NCI-H2196 (cell line): Measurements from ENCODE around the gene JMY.
"Not testable (repeated sequence)": the region's sequence is repeated elsewhere in the genome, so short reads cannot be mapped to it uniquely, and the experiment has no call there.

Experiments used
- DNase-seq: peaks from one replicate; lab custom pipeline; 2025; ENCODE audit not compliant: unreplicated experiment; lab: John Stamatoyannopoulos, UW

JMY gene

DNA sequence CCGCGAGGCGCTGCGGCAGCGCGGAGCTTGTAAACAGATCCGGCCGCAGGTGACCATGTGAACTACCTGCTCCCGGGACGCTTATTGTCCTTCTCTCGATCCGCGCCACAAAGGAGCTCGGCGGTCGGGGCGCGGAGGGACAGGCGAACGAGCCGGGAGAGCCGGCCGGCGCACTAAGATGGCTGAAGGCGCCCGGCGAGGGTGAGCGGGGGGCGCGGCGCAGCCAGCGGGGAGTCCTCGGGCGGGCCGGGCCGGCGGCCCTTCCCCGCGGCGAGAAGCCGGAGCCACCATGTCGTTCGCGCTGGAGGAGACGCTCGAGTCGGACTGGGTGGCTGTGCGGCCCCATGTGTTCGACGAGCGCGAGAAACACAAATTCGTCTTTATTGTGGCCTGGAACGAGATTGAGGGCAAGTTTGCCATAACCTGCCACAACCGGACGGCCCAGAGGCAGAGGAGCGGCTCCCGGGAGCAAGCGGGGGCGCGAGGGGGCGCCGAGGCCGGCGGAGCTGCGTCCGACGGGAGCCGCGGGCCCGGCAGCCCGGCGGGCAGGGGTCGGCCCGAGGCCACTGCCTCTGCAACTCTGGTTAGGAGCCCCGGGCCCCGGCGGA lies 535 bp downstream of the JMY start:
- DNase-seq: no peak

DNA sequence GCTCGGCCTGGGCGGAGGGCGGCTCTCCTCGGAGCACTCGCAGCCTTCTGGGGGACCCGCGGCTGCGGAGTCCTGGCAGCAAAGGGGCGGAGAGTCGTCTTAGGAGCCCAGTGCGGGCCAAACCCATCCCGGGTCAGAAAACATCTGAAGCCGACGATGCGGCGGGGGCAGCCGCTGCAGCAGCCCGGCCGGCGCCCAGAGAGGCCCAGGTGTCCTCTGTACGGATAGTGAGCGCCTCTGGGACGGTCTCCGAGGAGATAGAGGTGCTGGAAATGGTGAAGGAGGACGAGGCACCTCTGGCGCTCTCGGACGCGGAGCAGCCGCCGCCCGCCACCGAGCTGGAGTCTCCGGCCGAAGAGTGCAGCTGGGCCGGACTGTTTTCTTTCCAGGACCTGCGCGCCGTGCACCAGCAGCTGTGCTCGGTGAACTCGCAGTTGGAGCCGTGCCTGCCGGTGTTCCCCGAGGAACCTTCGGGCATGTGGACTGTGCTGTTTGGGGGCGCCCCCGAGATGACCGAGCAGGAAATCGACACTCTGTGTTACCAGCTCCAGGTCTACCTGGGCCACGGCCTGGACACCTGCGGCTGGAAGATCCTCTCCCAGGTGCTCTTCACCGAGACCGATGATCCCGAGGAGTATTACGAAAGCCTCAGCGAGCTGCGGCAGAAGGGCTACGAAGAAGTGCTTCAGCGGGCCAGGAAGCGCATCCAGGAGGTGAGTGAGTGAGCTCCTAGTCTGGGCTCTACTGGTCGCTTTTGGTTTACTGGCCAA lies 1.2 kb downstream of the JMY start:
- DNase-seq: no peak

DNA sequence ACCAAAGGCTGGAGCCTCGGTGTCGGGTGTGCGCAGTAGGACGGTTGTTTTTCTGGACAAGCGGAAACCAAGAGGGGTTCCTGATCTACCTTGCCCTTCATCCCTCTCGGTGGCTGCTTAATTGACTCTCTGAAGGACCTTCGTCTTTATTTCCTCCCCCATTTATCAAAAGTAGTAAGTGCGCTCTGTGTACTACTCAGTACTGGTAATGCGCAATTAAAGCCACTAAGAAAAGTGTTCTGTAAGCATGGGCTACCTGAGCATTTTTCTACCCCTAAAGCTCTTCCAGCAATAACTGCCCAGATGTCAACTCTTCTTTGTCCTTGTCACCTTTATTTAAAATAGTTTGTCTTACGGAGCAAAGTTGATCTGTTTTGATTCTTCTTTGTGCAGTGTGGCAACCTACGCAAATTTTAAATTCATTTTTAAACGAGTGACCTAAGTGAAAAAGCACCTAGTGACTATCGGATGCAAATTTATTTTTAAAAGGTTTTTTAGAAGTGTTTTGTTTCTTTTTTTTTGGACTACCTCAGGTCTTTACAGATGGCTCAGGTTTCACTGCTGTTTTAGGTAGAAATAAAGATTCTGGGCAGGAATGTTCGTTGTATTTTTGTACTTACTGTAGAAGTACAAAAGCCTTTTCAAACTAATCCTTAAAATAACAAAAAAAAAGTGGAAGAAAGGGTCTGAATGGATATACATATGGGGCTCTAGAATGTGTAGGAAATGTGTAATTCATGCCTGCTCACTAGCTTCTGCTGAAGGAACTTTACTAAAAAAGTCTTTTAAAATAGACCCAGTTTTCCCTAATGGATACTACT lies 2.0 kb downstream of the JMY start:
- no peak for DNase-seq

DNA sequence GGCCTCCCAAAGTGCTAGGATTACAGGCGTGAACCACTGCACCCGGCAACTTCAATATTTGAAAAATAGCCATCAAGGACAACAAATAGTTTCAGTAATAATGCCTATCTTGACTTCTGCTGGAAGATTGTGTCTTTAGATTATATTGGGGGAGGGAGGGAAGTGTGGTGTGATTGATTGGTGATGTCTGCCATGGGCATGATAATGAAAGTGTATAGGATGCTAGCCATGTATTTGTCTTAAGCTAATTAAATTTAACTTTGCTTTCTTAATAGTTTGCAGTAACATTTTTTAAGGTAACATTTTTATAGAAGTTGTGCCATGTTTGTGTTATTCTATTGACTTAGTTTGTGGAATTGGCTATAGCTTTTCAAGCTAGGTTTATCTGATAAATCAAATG lies 4.6 kb downstream of the JMY start:
- no peak for DNase-seq

DNA sequence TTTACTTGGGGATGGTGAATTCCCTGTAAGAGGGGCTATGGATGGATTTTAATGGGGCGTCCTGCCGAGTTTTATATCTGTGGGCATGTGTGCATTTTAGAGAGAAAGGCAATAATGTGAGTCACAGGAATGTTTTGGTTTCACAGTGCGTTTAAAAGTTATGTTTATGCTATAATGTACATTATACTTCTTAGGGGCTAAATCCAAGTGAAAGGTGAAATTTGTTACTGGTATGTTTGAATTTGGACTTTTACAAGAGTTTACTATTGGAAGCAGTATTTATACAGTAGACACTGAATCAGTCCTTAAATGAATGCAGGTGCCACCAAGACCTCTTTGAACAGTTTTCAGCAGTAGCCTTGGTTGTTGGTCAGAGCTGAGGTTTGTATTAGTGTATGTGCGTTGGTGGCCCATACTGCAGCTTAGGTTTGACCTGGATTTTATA lies 5.6 kb downstream of the JMY start:
- DNase-seq: no peak

DNA sequence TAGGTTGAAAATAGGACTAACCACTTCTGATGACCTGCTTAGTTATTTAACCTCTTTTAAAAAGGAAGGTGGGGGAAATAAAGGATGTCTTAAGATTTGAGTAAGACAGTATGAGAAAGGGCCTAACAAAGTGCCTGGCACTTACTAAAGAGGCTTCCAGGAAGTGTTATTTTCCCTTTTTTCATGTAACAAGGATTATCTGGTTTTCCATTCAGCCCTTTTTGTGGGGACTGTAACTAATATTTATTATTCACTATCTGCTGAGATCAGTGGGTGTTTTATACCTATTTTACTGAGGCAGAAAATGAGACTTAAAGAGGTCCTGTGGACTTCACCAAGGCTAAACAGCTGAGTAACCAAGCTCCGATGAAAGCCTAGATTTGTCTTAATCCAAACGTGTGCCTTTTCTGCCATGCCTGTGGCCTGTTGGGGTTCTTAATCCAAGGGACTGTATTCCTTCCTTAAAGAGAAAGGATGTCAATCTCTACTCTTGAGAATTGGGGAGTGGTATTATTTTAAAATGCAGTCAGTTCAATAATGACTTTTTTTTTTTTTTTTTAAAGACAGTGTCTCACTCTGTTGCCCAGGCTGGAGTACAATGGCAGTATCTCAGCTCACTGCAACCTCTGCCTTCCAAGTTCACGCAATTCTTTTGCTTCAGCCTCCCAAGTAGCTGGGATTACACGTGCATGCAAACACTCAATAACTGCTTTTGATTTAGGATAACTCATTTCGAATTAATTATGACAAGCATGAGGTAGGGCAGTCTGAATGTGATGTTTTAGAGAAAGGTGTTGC lies 6.5 kb downstream of the JMY start:
- DNase-seq: no peak

DNA sequence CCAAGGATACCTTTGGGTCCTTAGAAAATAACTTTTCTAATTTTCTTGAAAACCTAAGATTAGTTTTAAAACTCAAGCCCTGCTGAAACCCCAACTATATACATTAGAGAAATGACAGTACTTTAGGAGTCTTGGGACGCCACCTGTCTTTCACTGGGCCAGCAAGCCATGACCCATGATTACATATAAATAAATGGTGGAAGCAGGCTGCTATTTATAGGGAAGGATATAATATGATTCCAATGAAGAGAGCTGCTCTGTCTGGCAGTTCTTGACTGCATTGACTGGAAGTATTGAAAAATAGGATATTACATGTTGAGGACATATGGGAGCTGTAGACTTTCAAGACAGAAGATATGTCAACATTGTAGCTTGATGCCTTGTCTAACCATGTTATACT lies 7.3 kb downstream of the JMY start:
- DNase-seq: no peak

DNA sequence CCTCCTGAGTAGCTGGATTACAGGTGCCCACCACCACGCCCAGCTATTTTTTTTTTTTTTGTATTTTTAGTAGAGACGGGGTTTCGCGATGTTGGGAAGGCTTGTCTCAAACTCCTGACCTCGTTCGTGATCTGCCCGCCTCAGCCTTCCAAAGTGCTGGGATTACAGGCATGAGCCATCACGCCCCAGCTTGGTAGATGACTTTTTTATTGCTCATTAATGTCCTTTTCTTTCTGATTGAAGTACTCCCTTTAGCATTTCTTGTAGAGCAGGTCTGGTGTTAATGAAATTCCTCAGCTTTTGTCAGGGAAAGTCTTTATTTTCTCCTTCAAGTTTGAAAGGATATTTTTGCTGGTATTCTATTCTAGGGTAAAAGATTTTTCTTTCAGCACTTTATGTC lies 18.1 kb downstream of the JMY start:
- not testable (repeated sequence) for DNase-seq

DNA sequence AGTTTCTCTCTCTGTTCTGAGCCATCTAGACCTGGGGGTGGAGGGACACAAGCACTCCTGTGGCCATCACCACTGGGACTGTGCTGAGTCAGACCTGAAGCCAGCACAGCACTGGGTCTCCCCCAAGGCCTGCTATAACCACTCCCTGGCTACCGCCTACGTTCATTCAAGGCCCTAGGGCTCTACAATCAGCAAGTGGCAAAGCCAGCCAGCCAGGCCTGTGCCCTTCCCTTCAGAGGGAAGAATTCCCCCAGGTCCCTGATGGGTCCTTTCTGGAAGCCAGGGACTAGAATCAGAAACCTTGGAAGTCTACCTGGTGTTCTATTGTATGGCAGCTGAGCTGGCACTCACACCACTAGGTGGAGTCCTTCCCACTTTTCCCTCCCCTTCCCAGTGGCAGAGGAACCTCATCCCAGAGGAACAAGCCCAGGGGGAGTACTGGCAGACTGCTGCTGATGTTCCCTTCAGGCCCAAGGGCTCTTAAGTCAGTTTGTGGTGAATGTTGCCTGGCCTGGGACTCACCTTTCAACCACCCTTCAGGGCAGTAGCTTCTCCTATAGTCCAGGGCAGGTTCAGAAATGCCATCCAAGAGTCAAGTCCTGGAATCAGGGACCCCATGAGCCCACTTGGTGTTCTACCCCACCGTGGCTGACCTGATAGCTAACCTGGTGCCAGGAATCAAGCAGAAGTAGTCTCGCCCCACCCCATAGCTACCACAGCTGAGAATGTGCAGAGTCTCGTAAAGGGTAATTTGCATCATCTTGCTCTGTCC lies 20.0 kb downstream of the JMY start:
- no peak for DNase-seq

DNA sequence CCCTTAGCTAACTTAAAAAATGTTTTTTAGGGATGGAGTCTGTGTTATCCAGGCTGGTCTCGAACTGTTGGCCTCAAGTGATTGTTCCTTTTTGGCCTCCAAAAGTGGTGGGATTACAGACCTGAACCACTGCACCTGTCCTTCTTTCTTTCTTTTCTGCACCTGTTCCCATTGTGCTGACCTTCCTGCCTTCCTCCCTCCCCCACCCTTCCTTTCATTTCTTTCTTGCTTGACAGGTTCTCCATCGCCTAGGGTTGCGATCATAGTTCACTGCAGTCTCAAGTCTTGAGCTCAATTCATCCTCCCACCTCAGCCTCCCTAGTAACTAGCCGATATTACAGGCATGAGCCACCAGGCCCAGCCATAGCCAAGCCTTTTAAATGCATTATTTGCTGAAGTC lies 20.6 kb downstream of the JMY start:
- DNase-seq: no peak

DNA sequence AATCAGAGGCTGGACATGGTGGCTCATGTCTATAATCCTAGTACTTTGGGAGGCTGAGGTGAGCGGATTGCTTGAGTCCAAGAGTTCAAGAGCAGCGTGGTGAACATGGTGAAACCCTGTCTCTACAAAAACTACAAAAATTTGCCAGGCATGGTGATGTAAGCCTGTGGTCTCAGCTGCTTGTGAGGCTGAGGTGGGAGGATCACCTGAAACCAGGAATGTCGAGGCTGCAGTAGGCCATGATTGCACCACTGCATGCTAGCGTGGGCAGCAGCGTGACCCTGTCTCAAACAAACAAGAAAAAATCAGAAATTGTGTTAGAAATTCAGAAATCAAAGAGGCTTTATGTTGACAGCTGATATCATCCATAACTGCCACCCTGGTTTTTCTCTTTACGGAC lies 21.4 kb downstream of the JMY start:
- DNase-seq: no peak

DNA sequence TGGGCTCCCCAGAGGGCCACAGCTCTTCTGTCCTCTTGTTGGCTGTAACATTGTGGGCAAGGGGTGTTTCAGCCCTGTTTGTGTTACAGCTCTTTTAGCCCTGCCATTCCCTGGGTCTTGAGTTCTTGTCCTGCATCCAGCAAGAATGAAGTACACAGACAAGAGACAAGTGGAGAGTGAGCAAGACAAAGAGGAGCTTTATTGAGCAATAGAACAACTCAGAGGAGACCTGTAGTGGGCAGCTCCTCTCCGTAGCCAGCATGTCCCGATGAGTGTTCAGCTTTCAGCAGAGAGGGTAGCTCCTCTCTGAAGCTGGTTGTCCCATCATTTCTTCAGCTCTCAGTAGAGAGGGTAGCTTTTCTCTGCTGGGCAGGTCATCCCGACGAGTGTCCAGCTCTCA lies 22.9 kb downstream of the JMY start:
- DNase-seq: no peak

DNA sequence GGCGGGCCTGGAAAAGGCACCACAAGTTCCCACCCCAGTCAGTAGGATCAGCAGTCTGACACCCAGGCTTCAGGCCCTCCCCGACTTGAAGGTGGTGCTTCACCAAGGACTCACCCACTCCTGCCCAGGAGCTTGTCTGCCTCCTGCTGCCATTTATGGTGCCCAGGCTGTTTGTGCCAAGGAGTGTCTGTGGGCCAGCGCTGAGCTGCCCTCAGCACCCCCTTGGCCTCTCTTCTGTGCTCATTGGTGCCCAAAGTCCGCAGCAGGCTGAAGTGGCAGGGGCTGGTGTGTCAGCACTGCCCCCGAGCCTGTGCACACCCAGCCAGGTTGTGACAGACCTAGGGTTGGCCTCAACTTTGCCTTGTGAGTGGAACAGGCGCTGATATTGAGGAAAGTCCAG lies 23.5 kb downstream of the JMY start:
- no peak for DNase-seq

DNA sequence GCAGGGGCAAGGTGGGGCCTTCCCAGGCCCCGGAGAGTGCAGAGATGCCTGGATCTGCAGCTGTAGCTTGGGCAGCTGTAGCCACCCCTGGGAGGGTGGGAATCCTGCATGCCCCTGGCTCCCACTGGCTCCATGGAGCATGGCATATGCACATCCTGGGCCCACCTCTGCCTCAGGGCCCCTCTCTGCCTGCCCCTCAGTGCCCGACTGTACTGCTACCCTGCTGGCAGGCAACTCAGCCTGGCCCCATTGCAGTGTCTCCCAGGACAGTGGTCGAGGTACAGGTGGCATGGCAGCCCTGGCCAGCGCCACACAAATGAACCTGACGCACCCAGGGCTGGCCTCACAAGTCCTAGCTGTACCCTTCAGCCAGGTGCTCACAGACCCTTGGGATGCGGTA lies 23.9 kb downstream of the JMY start:
- no peak for DNase-seq

DNA sequence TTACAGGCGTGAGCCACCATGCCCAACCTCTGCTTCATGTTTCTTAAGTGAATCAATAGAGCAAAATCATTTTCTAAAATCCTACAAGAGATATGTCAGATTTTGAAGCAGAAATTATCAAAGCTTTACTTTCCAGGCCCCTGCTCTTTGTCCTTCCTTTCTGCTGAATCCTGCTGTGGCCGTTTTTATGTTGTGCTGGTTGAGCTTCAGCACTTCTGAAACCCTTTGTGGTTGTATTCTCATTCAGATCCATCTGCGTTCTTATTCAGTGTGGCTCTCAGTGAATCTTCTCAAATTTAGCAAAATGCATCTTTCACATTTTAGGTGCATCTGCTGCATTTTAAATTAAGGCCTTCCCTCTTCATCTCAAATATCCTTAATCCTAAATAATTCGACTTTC lies 26.0 kb downstream of the JMY start:
- DNase-seq: no peak

DNA sequence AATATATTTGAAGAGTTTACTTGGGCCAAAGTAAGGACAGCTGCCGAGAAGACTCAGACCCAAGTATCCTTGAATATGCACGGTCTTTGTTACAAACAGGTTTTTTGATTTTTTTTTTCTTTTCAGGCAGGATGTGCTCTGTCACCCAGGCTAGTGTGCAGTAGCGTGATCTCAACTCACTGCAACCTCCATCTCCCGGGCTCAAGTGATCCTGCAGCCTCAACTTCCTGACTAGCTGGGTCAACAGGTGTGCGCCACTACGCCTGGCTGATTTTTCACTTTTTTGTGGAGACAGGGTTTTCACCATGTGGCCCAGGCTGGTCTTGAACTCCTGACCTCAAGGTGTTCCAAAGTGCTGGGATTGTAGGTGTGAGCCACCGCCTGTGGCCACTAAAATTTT lies 27.4 kb downstream of the JMY start:
- no peak for DNase-seq

DNA sequence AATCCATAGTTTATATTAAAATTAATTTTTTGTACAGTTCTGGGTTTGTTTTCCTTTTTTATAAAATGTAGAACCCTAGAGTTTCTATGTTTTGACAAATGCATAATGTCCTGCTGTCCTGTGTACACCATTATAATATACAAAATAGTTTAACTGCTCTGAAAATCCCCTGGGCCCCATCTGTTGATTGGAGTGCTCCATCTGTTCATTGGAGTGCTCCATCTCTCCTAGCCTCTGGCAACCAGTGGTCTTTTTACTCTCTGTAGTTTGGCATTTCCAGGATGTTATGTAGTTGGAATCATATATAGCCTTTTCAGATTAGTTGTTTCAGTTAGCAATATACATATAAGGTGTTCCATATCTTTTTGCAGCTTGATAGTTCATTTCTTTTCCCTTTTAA lies 31.2 kb downstream of the JMY start:
- DNase-seq: no peak

DNA sequence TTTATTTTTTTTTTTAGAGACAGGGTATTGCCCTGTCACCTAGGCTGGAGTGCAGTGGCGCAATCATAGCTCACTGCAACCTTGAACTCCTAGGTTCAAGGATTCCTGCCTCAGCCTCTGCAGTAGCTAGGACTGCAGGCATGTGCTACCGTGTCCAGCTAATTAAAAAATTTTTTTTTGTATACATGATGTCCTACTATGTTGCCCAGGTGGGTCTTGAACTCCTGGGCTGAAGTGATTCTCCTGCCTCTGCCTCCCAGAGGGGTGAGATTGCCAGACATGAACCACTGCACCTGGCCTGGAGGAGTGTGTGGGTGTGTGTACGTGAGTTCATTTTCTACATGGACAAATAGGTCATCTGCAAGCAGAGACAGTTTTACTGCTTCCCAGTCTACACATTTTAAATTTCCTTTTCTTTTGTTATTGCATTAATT lies 33.8 kb downstream of the JMY start:
- no peak for DNase-seq

DNA sequence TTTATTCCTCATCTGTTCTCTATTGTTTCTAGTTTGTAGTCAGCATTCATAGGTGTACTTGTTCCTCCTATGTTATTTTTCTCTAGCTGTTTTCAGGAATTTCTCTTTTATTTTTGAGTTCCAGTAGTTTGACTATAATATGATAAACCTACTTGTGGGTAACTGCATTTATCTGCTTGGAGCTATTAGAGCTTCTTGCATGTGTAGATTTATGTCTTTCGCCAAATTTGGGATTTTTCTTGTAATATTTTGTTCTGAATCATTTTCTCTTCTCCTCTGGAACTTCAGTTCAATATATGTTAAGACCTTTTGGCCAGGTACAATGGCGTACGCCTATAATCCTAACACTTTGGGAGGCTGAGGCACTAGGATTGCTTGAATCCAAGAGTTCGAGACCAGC lies 37.4 kb downstream of the JMY start:
- no peak for DNase-seq

DNA sequence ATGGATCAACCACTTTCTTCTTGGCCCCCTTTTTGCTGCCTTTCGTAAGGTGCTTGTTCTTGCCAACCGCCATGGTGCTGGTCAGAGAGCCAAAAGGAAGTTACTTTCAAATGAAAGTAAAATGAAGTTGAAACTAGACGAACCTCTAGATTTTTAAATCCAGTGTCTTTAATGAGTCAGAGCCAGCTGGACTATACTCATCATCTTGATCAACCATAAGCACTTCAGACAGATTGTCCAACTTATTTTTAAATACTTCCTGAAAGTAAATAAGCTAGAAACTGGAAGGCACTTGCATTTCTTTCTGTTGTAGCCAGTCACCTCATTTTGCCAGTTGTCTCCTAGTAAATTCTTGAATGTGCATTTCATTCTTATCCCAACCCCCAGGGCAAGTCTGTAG lies 48.9 kb downstream of the JMY start:
- DNase-seq: no peak

DNA sequence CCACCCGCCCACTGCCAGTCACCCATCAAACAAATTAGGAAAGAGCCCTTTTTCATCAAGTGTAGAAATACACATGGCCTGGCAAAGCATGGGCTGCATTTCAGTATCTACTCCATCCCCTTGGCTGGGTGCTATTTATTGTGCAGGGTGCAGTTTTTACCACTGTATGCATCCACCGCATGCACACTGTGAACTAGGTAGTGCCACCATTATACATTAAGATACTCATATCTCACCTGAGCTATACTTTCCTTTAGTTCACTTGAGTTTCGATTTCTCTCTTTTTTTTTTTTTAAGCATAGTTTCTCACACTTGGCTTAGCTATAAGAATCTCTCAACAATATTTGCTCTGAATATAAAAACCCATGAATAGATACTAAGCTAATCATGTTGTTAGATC lies 49.4 kb downstream of the JMY start:
- DNase-seq: no peak
